Measurements from ENCODE around the gene AQR. TPM values are rescaled to one million over a fixed set of nuclear protein-coding genes. Genes with fewer than 3 reads are reported as not detected.
"Not testable (repeated sequence)": the region's sequence is repeated elsewhere in the genome, so short reads cannot be mapped to it uniquely, and the experiment has no call there.

Gene AQR
- polyA plus RNA-seq, 2 donors, result 13.2 to 14.5 TPM

- H3K4me1 ChIP-seq (ENCODE audit: control insufficient read depth in 2 of 2, insufficient read depth in 2 of 2, low read length in 1 of 2); H3K27me3 ChIP-seq (ENCODE audit: control insufficient read depth in 1 of 2, insufficient read depth in 2 of 2, low read length in 2 of 2); H3K4me3 ChIP-seq (ENCODE audit: low read depth in 1 of 2, low read length in 2 of 2); H3K9me3 ChIP-seq (ENCODE audit: control insufficient read depth in 2 of 2, insufficient read depth in 1 of 2, low read depth in 1 of 2, low read length in 1 of 2); H3K36me3 ChIP-seq (ENCODE audit: control insufficient read depth in 2 of 2, insufficient read depth in 2 of 2, low read length in 1 of 2); H3K27ac ChIP-seq (ENCODE audit: low read depth in 2 of 2, low read length in 1 of 2): not testable (repeated sequence)
- 59 to 67% methylated on average over 9 of the region's 9 CpGs for WGBS, 2 donors
These were observed 156.6 kb downstream of the AQR start for GRCh38 chr15:34812868-34813365.

GRCh38 chr15:34812369-34812768 lies 157.2 kb downstream of the AQR start:
- Histone ChIP-seq H3K27ac (ENCODE audit: low read depth in 2 of 2, low read length in 1 of 2) (no peak overlapping the region), H3K9me3 (ENCODE audit: control insufficient read depth in 2 of 2, insufficient read depth in 1 of 2, low read depth in 1 of 2, low read length in 1 of 2) (no peaks in the 10 kb centered on the region), H3K36me3 (ENCODE audit: control insufficient read depth in 2 of 2, insufficient read depth in 2 of 2, low read length in 1 of 2) (no peaks in the 10 kb centered on the region), H3K4me1 (ENCODE audit: control insufficient read depth in 2 of 2, insufficient read depth in 2 of 2, low read length in 1 of 2) (no peaks in the 10 kb centered on the region), H3K4me3 (ENCODE audit: low read depth in 1 of 2, low read length in 2 of 2) (no peak overlapping the region), H3K27me3 (ENCODE audit: control insufficient read depth in 1 of 2, insufficient read depth in 2 of 2, low read length in 2 of 2) (no peaks in the 10 kb centered on the region)
- 65 to 70% methylated on average over 1 of the region's 1 CpG for WGBS, 2 donors

GRCh38 chr15:34810443-34811129 lies 159.0 kb downstream of the AQR start:
- Histone ChIP-seq H3K9me3 (ENCODE audit: control insufficient read depth in 2 of 2, insufficient read depth in 1 of 2, low read depth in 1 of 2, low read length in 1 of 2) (no peaks in the 10 kb centered on the region), H3K4me3 (ENCODE audit: low read depth in 1 of 2, low read length in 2 of 2) (no peak overlapping the region), H3K27ac (ENCODE audit: low read depth in 2 of 2, low read length in 1 of 2) (no peak overlapping the region), H3K27me3 (ENCODE audit: control insufficient read depth in 1 of 2, insufficient read depth in 2 of 2, low read length in 2 of 2) (no peaks in the 10 kb centered on the region), H3K4me1 (ENCODE audit: control insufficient read depth in 2 of 2, insufficient read depth in 2 of 2, low read length in 1 of 2) (no peaks in the 10 kb centered on the region), H3K36me3 (ENCODE audit: control insufficient read depth in 2 of 2, insufficient read depth in 2 of 2, low read length in 1 of 2) (no peaks in the 10 kb centered on the region)
- WGBS, 2 donors, result 77 to 79% methylated on average over 5 of the region's 5 CpGs

- Histone ChIP-seq H3K4me1 (ENCODE audit: control insufficient read depth in 2 of 2, insufficient read depth in 2 of 2, low read length in 1 of 2) (no peaks in the 10 kb centered on the region), H3K27me3 (ENCODE audit: control insufficient read depth in 1 of 2, insufficient read depth in 2 of 2, low read length in 2 of 2) (no peaks in the 10 kb centered on the region), H3K36me3 (ENCODE audit: control insufficient read depth in 2 of 2, insufficient read depth in 2 of 2, low read length in 1 of 2) (no peaks in the 10 kb centered on the region), H3K27ac (ENCODE audit: low read depth in 2 of 2, low read length in 1 of 2) (no peak overlapping the region), H3K4me3 (ENCODE audit: low read depth in 1 of 2, low read length in 2 of 2) (no peak overlapping the region), H3K9me3 (ENCODE audit: control insufficient read depth in 2 of 2, insufficient read depth in 1 of 2, low read depth in 1 of 2, low read length in 1 of 2) (no peaks in the 10 kb centered on the region)
- WGBS, 2 donors, result 65 to 67% methylated on average over 3 of the region's 3 CpGs
These were observed 160.4 kb downstream of the AQR start for GRCh38 chr15:34809186-34809585.

- Histone ChIP-seq H3K27ac (ENCODE audit: low read depth in 2 of 2, low read length in 1 of 2) (no peak overlapping the region), H3K4me3 (ENCODE audit: low read depth in 1 of 2, low read length in 2 of 2) (no peak overlapping the region), H3K9me3 (ENCODE audit: control insufficient read depth in 2 of 2, insufficient read depth in 1 of 2, low read depth in 1 of 2, low read length in 1 of 2) (no peaks in the 10 kb centered on the region), H3K4me1 (ENCODE audit: control insufficient read depth in 2 of 2, insufficient read depth in 2 of 2, low read length in 1 of 2) (no peaks in the 10 kb centered on the region), H3K27me3 (ENCODE audit: control insufficient read depth in 1 of 2, insufficient read depth in 2 of 2, low read length in 2 of 2) (no peaks in the 10 kb centered on the region), H3K36me3 (ENCODE audit: control insufficient read depth in 2 of 2, insufficient read depth in 2 of 2, low read length in 1 of 2) (no peaks in the 10 kb centered on the region)
- 75 to 91% methylated on average over 3 of the region's 3 CpGs for WGBS, 2 donors
These were observed 161.5 kb downstream of the AQR start for GRCh38 chr15:34808016-34808415.

GRCh38 chr15:34807241-34807640 lies 162.3 kb downstream of the AQR start:
- H3K36me3 ChIP-seq (ENCODE audit: control insufficient read depth in 2 of 2, insufficient read depth in 2 of 2, low read length in 1 of 2); H3K27me3 ChIP-seq (ENCODE audit: control insufficient read depth in 1 of 2, insufficient read depth in 2 of 2, low read length in 2 of 2): not testable (repeated sequence)
- WGBS, 2 donors, result 74 to 78% methylated on average over 8 of the region's 8 CpGs

GRCh38 chr15:34804776-34805175 lies 164.8 kb downstream of the AQR start:
- H3K9me3 ChIP-seq (ENCODE audit: control insufficient read depth in 2 of 2, insufficient read depth in 1 of 2, low read depth in 1 of 2, low read length in 1 of 2), result no peaks in the 10 kb centered on the region
- 76 to 77% methylated on average over 3 of the region's 3 CpGs for WGBS, 2 donors
- no peak overlapping the region for H3K4me3 ChIP-seq (ENCODE audit: low read depth in 1 of 2, low read length in 2 of 2)
- H3K36me3 ChIP-seq (ENCODE audit: control insufficient read depth in 2 of 2, insufficient read depth in 2 of 2, low read length in 1 of 2), result no peaks in the 10 kb centered on the region
- H3K27ac ChIP-seq (ENCODE audit: low read depth in 2 of 2, low read length in 1 of 2), result no peak overlapping the region
- H3K4me1 ChIP-seq (ENCODE audit: control insufficient read depth in 2 of 2, insufficient read depth in 2 of 2, low read length in 1 of 2), result no peaks in the 10 kb centered on the region
- H3K27me3 ChIP-seq (ENCODE audit: control insufficient read depth in 1 of 2, insufficient read depth in 2 of 2, low read length in 2 of 2), result no peaks in the 10 kb centered on the region

More at GRCh38 chr15:34807241-34807640, 162.3 kb downstream of the AQR start:
- not testable (repeated sequence) for H3K27ac ChIP-seq (ENCODE audit: low read depth in 2 of 2, low read length in 1 of 2); H3K9me3 ChIP-seq (ENCODE audit: control insufficient read depth in 2 of 2, insufficient read depth in 1 of 2, low read depth in 1 of 2, low read length in 1 of 2); H3K4me3 ChIP-seq (ENCODE audit: low read depth in 1 of 2, low read length in 2 of 2); H3K4me1 ChIP-seq (ENCODE audit: control insufficient read depth in 2 of 2, insufficient read depth in 2 of 2, low read length in 1 of 2)

- Histone ChIP-seq H3K36me3 (ENCODE audit: control insufficient read depth in 2 of 2, insufficient read depth in 2 of 2, low read length in 1 of 2) (no peaks in the 10 kb centered on the region), H3K27me3 (ENCODE audit: control insufficient read depth in 1 of 2, insufficient read depth in 2 of 2, low read length in 2 of 2) (no peaks in the 10 kb centered on the region), H3K27ac (ENCODE audit: low read depth in 2 of 2, low read length in 1 of 2) (no peak overlapping the region), H3K4me3 (ENCODE audit: low read depth in 1 of 2, low read length in 2 of 2) (no peak overlapping the region), H3K4me1 (ENCODE audit: control insufficient read depth in 2 of 2, insufficient read depth in 2 of 2, low read length in 1 of 2) (no peaks in the 10 kb centered on the region), H3K9me3 (ENCODE audit: control insufficient read depth in 2 of 2, insufficient read depth in 1 of 2, low read depth in 1 of 2, low read length in 1 of 2) (no peaks in the 10 kb centered on the region)
- 66 to 70% methylated on average over 2 of the region's 2 CpGs for WGBS, 2 donors
These were observed 165.4 kb downstream of the AQR start for GRCh38 chr15:34804113-34804512.

GRCh38 chr15:34802803-34803750 lies 166.5 kb downstream of the AQR start:
- 83 to 85% methylated on average over 7 of the region's 7 CpGs for WGBS, 2 donors
- Histone ChIP-seq H3K27me3 (ENCODE audit: control insufficient read depth in 1 of 2, insufficient read depth in 2 of 2, low read length in 2 of 2) (no peaks in the 10 kb centered on the region), H3K9me3 (ENCODE audit: control insufficient read depth in 2 of 2, insufficient read depth in 1 of 2, low read depth in 1 of 2, low read length in 1 of 2) (no peaks in the 10 kb centered on the region), H3K4me3 (ENCODE audit: low read depth in 1 of 2, low read length in 2 of 2) (no peak overlapping the region), H3K36me3 (ENCODE audit: control insufficient read depth in 2 of 2, insufficient read depth in 2 of 2, low read length in 1 of 2) (no peaks in the 10 kb centered on the region), H3K27ac (ENCODE audit: low read depth in 2 of 2, low read length in 1 of 2) (no peak overlapping the region), H3K4me1 (ENCODE audit: control insufficient read depth in 2 of 2, insufficient read depth in 2 of 2, low read length in 1 of 2) (no peaks in the 10 kb centered on the region)
